ENCODE results near the gene CEBPB.

The CEBPB gene

DNA sequence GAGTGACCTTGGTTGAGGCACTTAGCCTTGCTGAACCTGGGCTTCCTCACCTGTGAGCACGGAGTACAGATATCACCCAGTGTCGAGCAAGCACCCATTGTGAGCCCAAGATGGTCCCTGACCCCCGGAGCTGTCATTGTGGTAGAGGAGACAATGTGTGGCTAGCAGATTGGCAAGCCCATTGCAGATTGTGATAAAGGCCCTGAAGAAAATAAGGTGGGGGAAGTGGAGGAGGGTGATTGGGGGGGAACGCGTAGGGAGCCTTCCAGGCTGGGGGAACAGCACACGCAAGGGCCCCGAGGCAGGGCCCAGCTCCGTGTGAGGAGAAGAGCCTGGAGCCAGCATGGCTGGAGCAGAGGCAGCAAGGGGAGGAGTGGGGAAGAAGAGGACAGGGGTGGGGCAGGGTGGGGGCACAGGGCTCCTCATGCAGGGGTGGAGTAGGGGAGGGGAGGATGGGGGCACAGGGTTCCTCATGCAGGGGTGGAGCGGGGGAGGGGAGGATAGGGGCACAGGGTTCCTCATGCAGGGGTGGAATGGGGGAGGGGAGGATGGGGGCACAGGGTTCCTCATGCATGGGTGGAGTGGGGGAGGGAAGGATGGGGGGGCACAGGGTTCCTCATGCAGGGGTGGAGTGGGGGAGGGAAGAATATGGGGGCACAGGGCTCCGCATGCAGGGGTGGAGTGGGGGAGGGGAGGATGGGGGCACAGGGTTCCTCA lies 7.0 kb downstream of the CEBPB start:
- H3K27ac ChIP-seq = no peak overlapping the region

DNA sequence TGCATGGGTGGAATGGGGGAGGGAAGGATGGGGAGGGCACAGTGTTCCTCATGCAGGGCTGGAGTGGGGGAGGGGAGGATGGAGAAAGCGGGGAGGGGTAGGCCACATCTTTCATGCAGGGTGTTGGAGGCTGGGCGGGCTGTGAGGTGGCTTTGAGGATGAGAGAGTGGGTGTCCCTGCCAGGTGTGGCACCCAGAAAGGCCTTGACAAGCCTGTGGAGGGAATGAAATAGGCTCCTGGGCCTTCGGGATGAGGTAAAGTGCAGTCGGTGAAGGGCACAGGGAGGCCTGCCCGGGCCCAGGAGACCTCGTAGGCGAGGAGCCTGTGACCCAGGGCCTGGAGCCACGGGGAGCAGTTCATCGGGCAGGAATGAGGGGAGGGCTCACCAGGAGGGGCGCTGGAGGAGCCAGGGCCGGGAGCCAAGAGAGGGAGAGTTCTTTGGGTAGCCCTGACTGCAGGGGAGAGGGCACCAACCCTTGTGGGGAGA lies 7.6 kb downstream of the CEBPB start:
- Histone ChIP-seq H3K27me3 (ENCODE audit: control insufficient read depth, insufficient read depth, low read length) (no peaks in the 10 kb centered on the region), H3K9me3 (ENCODE audit: control insufficient read depth, low read length) (no peaks in the 10 kb centered on the region), H3K9ac (no peak overlapping the region), H3K36me3 (ENCODE audit: control insufficient read depth, insufficient read depth, low read length) (no peaks in the 10 kb centered on the region), H3K79me2 (no peaks in the 10 kb centered on the region), H3K4me1 (peaks cover 5% of the 10 kb centered on the region), H3K27ac (no peak overlapping the region), H3K4me2 (ENCODE audit: low read length) (no peak overlapping the region), H3K4me3 (ENCODE audit: low read depth, low read length) (no peak overlapping the region), H2AFZ (no peak overlapping the region)
- TF ChIP-seq, protein P1, sequence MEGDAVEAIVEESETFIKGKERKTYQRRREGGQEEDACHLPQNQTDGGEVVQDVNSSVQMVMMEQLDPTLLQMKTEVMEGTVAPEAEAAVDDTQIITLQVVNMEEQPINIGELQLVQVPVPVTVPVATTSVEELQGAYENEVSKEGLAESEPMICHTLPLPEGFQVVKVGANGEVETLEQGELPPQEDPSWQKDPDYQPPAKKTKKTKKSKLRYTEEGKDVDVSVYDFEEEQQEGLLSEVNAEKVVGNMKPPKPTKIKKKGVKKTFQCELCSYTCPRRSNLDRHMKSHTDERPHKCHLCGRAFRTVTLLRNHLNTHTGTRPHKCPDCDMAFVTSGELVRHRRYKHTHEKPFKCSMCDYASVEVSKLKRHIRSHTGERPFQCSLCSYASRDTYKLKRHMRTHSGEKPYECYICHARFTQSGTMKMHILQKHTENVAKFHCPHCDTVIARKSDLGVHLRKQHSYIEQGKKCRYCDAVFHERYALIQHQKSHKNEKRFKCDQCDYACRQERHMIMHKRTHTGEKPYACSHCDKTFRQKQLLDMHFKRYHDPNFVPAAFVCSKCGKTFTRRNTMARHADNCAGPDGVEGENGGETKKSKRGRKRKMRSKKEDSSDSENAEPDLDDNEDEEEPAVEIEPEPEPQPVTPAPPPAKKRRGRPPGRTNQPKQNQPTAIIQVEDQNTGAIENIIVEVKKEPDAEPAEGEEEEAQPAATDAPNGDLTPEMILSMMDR (IDR thresholded peaks at IDR 0.05) = no peak

More for the DNA sequence above, 7.0 kb downstream of the CEBPB start:
- H3K4me3 ChIP-seq (ENCODE audit: low read depth, low read length) = no peak overlapping the region
- H3K36me3 ChIP-seq (ENCODE audit: control insufficient read depth, insufficient read depth, low read length) = no peaks in the 10 kb centered on the region
- no peaks in the 10 kb centered on the region for H3K9me3 ChIP-seq (ENCODE audit: control insufficient read depth, low read length)
- H2AFZ ChIP-seq = no peak overlapping the region
- no peaks in the 10 kb centered on the region for H3K27me3 ChIP-seq (ENCODE audit: control insufficient read depth, insufficient read depth, low read length)
- TF ChIP-seq, protein P1 (IDR thresholded peaks at IDR 0.05) = no peak
- H3K79me2 ChIP-seq = peaks cover 6% of the 10 kb centered on the region
- H3K4me2 ChIP-seq (ENCODE audit: low read length) = no peak overlapping the region
- H3K9ac ChIP-seq = no peak overlapping the region
- peaks cover 8% of the 10 kb centered on the region for H3K4me1 ChIP-seq

DNA sequence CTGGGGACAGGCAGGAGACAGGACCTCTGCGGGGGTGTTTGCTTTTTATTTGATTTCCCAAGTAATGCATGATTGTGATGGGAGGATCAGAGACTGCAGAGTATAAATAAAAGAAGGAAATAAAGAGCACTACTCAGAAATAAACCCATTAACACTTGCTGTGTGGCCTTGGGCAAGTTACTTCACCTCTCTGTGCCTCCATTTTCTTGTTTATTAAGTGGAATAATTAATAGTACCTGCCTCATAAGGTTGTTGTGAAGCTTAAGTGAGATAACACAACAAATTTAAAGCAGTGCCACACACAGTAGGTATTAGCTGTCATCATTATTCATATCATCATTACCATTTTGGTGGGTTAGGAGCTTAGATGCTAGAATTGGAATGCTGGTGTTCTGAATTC lies 8.1 kb downstream of the CEBPB start:
- no peaks in the 10 kb centered on the region for H3K79me2 ChIP-seq
- no peak overlapping the region for H3K4me3 ChIP-seq (ENCODE audit: low read depth, low read length)
- no peaks in the 10 kb centered on the region for H3K9me3 ChIP-seq (ENCODE audit: control insufficient read depth, low read length)
- no peaks in the 10 kb centered on the region for H3K36me3 ChIP-seq (ENCODE audit: control insufficient read depth, insufficient read depth, low read length)
- TF ChIP-seq, protein P1 (IDR thresholded peaks at IDR 0.05) = no peak
- H3K4me2 ChIP-seq (ENCODE audit: low read length) = no peak overlapping the region
- no peak overlapping the region for H2AFZ ChIP-seq
- no peak overlapping the region for H3K27ac ChIP-seq
- no peak overlapping the region for H3K9ac ChIP-seq
- H3K4me1 ChIP-seq = peaks cover under 1% of the 10 kb centered on the region
- no peaks in the 10 kb centered on the region for H3K27me3 ChIP-seq (ENCODE audit: control insufficient read depth, insufficient read depth, low read length)

DNA sequence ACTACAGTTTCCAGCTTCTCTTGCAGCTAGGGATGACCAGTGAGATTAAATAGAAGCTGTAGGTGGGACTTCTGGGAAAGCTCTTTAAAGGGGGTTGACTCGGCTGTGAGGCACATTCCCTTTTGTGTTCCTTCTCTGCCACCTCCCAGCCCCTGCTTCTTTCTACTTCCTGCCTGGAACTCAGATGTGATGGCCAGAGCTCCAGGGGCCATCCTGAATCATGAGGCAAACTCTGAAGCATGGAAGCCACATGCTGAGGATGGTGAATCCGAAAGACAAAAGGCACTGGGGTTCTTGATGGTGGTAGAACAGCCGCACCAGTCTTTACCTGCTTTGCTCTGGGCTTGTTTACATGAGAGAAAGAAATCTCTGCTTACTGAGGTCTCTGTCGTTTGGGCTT lies 9.1 kb downstream of the CEBPB start:
- H3K9ac ChIP-seq = no peak overlapping the region
- no peak overlapping the region for H3K27ac ChIP-seq
- no peaks in the 10 kb centered on the region for H3K9me3 ChIP-seq (ENCODE audit: control insufficient read depth, low read length)
- H2AFZ ChIP-seq = no peak overlapping the region
- H3K27me3 ChIP-seq (ENCODE audit: control insufficient read depth, insufficient read depth, low read length) = no peaks in the 10 kb centered on the region
- TF ChIP-seq, protein P1 (IDR thresholded peaks at IDR 0.05) = no peak
- H3K36me3 ChIP-seq (ENCODE audit: control insufficient read depth, insufficient read depth, low read length) = no peaks in the 10 kb centered on the region
- H3K79me2 ChIP-seq = no peaks in the 10 kb centered on the region
- H3K4me3 ChIP-seq (ENCODE audit: low read depth, low read length) = no peak overlapping the region
- no peaks in the 10 kb centered on the region for H3K4me1 ChIP-seq
- no peak overlapping the region for H3K4me2 ChIP-seq (ENCODE audit: low read length)

Data from parathyroid adenoma (tissue), 2 donors.